GM18517 (cell line): ENCODE results near the gene ZNF883.

Experiments used
- ATAC-seq: cut with Tn5 transposase; IDR thresholded peaks from one replicate; pipeline ENCODE4 v1.9.1; 2021; ENCODE audit warnings: mild to moderate bottlenecking, moderate library complexity; ENCODE audit not compliant: unreplicated experiment

ZNF883 gene

DNA sequence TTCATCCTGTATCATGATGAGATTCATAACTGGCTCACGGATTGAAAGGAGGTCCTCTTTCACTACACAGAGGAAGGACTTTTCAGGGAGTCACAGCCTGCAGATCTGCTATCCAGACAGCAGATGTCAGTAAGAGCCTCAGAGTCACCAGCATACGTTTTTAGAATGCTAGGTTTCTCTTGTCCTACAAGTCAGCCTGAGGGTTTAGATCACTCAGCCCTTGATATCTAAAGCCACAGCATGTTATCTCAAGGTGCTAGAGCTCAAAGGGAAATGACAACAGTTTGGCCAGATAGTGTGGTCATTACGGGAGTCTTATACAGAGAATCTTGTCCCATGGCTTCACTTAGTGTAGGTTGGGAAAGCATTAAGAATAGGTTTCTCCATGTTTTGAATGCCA, 90.4 kb downstream of the ZNF883 start:
- ATAC-seq, result no peak

DNA sequence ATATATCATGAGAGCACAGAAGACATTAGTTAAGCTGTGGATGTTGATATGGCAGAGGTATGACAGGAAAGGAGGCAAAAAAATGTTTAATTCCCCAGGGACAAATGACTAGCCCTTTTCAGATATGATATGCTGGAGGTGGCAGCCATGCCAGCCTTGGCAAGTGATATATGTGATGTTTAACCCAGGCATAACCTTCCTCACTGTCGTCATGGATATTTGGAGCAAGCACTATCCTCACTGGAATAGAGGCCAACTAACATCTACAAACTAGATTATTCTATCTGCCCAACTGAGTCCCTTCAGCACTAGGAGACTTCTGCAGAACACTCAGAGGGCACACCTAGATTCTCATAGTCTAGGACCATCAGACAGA, 94.0 kb downstream of the ZNF883 start:
- no peak for ATAC-seq

DNA sequence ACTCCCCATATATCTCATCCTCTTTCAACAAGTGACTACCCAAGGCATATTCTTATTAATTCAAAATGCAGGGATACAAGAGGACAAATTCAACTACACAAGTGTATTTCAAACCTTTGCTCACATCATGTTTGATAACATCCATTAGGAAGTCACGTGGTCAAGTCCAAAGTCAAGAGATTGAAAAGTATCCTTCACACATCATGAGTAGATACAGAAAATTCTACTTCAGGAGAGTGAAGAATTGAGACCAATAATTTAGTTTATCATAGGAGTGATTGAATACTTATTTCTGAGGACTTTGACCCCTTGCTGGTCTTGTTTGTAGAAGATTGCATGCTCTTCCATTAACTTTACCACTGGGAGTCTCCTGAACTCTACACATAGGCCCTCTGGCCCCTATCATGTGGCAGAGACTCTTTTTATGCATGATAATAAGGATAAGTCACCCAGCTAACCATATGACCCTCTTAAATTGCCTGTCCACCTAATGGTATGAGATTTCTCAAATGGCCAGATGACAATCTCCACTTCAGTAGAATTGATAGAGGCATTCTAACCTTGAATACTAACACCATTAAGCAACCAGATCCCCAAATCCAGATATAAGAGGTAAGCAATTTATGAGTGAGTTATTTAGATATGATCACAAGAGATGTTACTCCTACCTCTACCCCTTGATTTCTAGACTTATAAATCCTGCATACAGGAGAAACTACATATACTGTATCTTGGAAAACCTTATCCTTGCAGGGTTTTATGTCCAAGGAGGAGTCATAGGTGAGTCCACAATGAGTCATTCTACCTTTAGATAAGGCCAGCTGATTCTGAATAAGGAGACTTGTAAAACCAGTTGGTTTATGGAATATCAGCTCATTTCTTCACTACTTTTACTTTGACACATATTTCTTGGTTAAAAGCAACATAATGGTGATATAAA, 94.7 kb downstream of the ZNF883 start:
- ATAC-seq, result no peak

DNA sequence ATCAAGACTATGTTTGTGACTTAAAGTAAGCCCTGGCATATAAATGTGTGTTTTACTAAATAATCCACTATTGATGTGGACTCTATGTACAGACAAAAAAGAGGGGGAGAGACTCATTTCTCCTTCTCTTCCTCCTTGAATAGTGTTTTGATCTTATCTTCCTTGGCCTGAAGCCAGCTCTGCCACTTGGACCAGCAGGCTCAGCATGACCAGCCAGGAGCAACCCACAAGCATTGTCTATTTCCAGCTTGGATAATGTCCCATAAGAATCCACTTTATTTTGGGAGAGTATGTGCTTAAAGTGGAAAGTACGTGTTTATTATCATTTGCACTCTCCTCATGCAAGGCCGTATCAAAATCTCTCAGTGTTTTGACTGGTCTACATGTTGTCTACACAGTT, 97.5 kb downstream of the ZNF883 start:
- no peak for ATAC-seq

DNA sequence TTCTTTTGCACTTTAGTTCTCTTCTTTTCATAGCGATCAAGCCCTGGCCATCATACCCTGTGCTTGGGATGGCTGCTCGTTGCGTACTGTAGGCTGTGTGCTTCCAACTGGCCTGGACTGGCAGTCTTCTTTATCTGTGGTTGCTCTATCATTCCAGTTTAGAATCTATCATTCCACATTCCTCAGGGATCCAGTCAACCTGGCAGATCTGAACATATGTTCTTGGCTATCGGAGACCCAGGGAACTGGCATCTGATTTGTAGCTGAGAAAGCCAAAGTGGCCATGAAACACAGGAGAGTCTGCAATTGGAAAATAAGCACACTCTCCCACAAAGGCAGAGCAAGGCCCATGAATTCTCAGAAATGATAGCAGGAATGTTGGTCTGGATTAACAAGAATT, 98.7 kb downstream of the ZNF883 start:
- no peak for ATAC-seq

DNA sequence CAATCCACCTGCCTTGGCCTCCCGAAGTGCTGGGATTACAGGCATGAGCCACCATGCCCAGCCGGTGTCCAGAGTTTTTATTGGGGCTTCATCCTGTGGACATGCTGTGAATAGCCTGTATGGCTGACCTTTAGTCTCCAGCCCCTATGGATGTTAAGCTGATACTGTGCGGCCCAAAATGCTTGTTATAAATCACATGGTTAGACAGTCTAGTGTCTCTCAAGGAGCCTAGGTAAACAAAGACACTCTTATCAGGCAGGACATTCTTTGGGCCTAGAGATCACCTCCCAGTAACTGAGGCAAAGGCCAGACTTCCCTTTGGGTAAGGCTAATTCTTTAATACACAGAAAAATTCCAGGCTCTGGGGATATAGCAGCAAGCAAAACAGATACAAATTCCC, 99.4 kb downstream of the ZNF883 start:
- ATAC-seq, result no peak

DNA sequence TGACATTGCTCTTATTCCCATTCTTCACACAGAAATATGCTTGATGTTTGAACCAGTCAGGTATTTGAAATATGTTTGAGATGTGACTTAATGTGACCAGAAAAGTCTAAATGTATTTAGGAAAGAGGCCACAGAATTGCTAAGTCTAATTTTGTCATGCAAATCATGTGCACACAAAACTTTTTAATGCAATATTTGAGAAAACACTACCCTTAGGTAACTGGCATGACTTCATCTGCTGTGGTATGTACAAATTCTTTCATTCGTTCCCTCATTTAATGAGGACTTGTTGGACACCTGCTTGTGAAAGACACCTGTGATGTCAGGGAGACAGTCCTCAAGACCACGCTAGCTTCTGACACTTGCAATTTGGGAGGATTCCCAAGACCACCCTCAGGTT, 100.3 kb downstream of the ZNF883 start:
- no peak for ATAC-seq
